Thymus (tissue), 11 donors: ENCODE data around the gene RGS16. TPM values are rescaled to one million over a fixed set of nuclear protein-coding genes. Genes with fewer than 3 reads are reported as not detected.
A peak's percentile ranks its signal among the peaks of the same experiment; 100 is the strongest.

Experiments
- DNase-seq, 9 donors: peaks; one replicate each; pipeline ENCODE4 v3.0.0-alpha.2; 2013; ENCODE audit warnings: low spot score in 9 of 9, low read depth in 6 of 9, missing footprints in 1 of 9
- H3K27ac ChIP-seq, 2 donors: one replicate each; pipeline ENCODE4 v1.5.1; 2013; ENCODE audit warnings: control low read depth in 1 of 2, low read depth in 1 of 2, low read length in 1 of 2, mild to moderate bottlenecking in 1 of 2, moderate library complexity in 1 of 2
- H3K27me3 ChIP-seq, 2 donors: one replicate each; pipeline ENCODE4 v1.5.1; 2013; ENCODE audit warnings: low read length in 1 of 2; ENCODE audit not compliant: control insufficient read depth in 2 of 2, insufficient read depth in 1 of 2
- H3K36me3 ChIP-seq, 2 donors: one replicate each; pipeline ENCODE4 v1.5.1; 2013; ENCODE audit warnings: low read length in 1 of 2, mild to moderate bottlenecking in 1 of 2, moderate library complexity in 1 of 2; ENCODE audit not compliant: control insufficient read depth in 2 of 2, insufficient read depth in 2 of 2
- H3K4me1 ChIP-seq, 2 donors: one replicate each; pipeline ENCODE4 v1.5.1; 2013; ENCODE audit warnings: low read length in 2 of 2; ENCODE audit not compliant: control insufficient read depth in 2 of 2, insufficient read depth in 2 of 2
- H3K4me3 ChIP-seq, 2 donors: one replicate each; pipeline ENCODE4 v1.5.1; 2013; ENCODE audit warnings: low read length in 2 of 2, control low read depth in 1 of 2, mild to moderate bottlenecking in 1 of 2
- H3K9me3 ChIP-seq, 2 donors: one replicate each; pipeline ENCODE4 v1.5.1; 2013; ENCODE audit warnings: low read length in 1 of 2, mild to moderate bottlenecking in 1 of 2; ENCODE audit not compliant: control insufficient read depth in 2 of 2, insufficient read depth in 1 of 2
- WGBS: extraction: QIAGEN DNeasy Blood & Tissue Kit; methylation state at CpG from one replicate; pipeline ENCODE4 v1.1.7; 2013; 5-methylcytosine and 5-hydroxymethylcytosine counted together
- polyA plus RNA-seq: library from polyadenylated mRNA; stranded (reverse); fragments of 200-250 nt; gene quantifications from one replicate; pipeline ENCODE4 v1.2.3, GENCODE V29; 2013
- total RNA-seq: library from RNA; stranded (reverse); fragments of 120-200 nt; gene quantifications from one replicate; pipeline ENCODE4 v1.2.4, GENCODE V29; 2013
- donor health status: healthy.

RGS16 gene
- total and polyA plus RNA-seq, 2 donors = 5.0 to 8.3 TPM

- WGBS = 5% methylated on average over 17 of the region's 17 CpGs
- peaks cover 18 to 36% of the 10 kb centered on the region in 2 donors for H3K4me1 ChIP-seq
- H3K4me3 ChIP-seq = no peak overlapping the region
- peaks cover 0 to 1% of the 10 kb centered on the region in 2 donors for H3K9me3 ChIP-seq
- peak in 6 of 9 donors; percentile 44 to 87 (median 64) for DNase-seq
- peaks cover 52 to 77% of the 10 kb centered on the region in 2 donors for H3K27me3 ChIP-seq
- H3K36me3 ChIP-seq = no peaks in the 10 kb centered on the region
- no peak overlapping the region for H3K27ac ChIP-seq
Observed at GRCh38 chr1:182616130-182617013, 12.2 kb upstream of the RGS16 start.

GRCh38 chr1:182615468-182616129 lies 11.4 kb upstream of the RGS16 start:
- DNase-seq = peak in 1 of 9 donors; percentile 19

GRCh38 chr1:182614796-182615454 lies 10.7 kb upstream of the RGS16 start:
- Histone ChIP-seq H3K9me3 (peaks cover 0 to 1% of the 10 kb centered on the region in 2 donors), H3K4me1 (peaks cover 18 to 36% of the 10 kb centered on the region in 2 donors), H3K27ac (peak overlapping the region; percentile 10 to 82), H3K36me3 (no peaks in the 10 kb centered on the region), H3K4me3 (peak overlapping the region; percentile 28 to 42), H3K27me3 (peaks cover 53 to 90% of the 10 kb centered on the region in 2 donors)
- WGBS = under 1% methylated on average over 56 of the region's 56 CpGs
- DNase-seq = peak in 2 of 9 donors; percentile 35 to 50

More at GRCh38 chr1:182615468-182616129, 11.4 kb upstream of the RGS16 start:
- Histone ChIP-seq H3K27me3 (peaks cover 52 to 85% of the 10 kb centered on the region in 2 donors), H3K9me3 (peaks cover 0 to 1% of the 10 kb centered on the region in 2 donors), H3K4me1 (peaks cover 18 to 36% of the 10 kb centered on the region in 2 donors), H3K27ac (peak overlapping the region in 1 of 2 donors; percentile 82), H3K36me3 (no peaks in the 10 kb centered on the region), H3K4me3 (peak overlapping the region; percentile 28 to 42)
- WGBS = 4% methylated on average over 11 of the region's 11 CpGs

- Histone ChIP-seq H3K27me3 (peaks cover 48 to 84% of the 10 kb centered on the region in 2 donors), H3K36me3 (no peaks in the 10 kb centered on the region), H3K4me3 (no peak overlapping the region), H3K27ac (no peak overlapping the region), H3K4me1 (peaks cover 18 to 29% of the 10 kb centered on the region in 2 donors), H3K9me3 (peaks cover 0 to 1% of the 10 kb centered on the region in 2 donors)
- no peak for DNase-seq
- WGBS = 94% methylated on average over 8 of the region's 8 CpGs
Observed at GRCh38 chr1:182611787-182612186, 7.6 kb upstream of the RGS16 start.

- Histone ChIP-seq H3K27ac (no peak overlapping the region), H3K4me1 (peaks cover 16 to 25% of the 10 kb centered on the region in 2 donors), H3K4me3 (no peak overlapping the region), H3K36me3 (no peaks in the 10 kb centered on the region), H3K9me3 (peaks cover 0 to 1% of the 10 kb centered on the region in 2 donors), H3K27me3 (peaks cover 45 to 84% of the 10 kb centered on the region in 2 donors)
- 88% methylated on average over 1 of the region's 1 CpG for WGBS
- DNase-seq = no peak
Observed at GRCh38 chr1:182611326-182611725, 7.1 kb upstream of the RGS16 start.

GRCh38 chr1:182610606-182611194 lies 6.5 kb upstream of the RGS16 start:
- 94% methylated on average over 6 of the region's 6 CpGs for whole genome bisulfite sequencing
- H3K4me1 ChIP-seq = peaks cover 10 to 19% of the 10 kb centered on the region in 2 donors
- H3K9me3 ChIP-seq = peaks cover 0 to 1% of the 10 kb centered on the region in 2 donors
- H3K36me3 ChIP-seq = no peaks in the 10 kb centered on the region
- H3K4me3 ChIP-seq = no peak overlapping the region
- no peak overlapping the region for H3K27ac ChIP-seq
- no peak for DNase-seq
- peaks cover 40 to 83% of the 10 kb centered on the region in 2 donors for H3K27me3 ChIP-seq

- no peak overlapping the region for H3K27ac ChIP-seq
- H3K27me3 ChIP-seq = peaks cover 24 to 76% of the 10 kb centered on the region in 2 donors
- H3K4me1 ChIP-seq = peaks cover 0 to 8% of the 10 kb centered on the region in 2 donors
- DNase-seq = no peak
- H3K9me3 ChIP-seq = no peaks in the 10 kb centered on the region
- H3K4me3 ChIP-seq = no peak overlapping the region
- 93% methylated on average over 9 of the region's 9 CpGs for WGBS
- no peaks in the 10 kb centered on the region for H3K36me3 ChIP-seq
Observed at GRCh38 chr1:182608845-182609610, 4.8 kb upstream of the RGS16 start.

GRCh38 chr1:182608236-182608635 lies 4.0 kb upstream of the RGS16 start:
- Histone ChIP-seq H3K4me1 (peaks cover 4 to 13% of the 10 kb centered on the region in 2 donors), H3K36me3 (no peaks in the 10 kb centered on the region), H3K27ac (no peak overlapping the region), H3K4me3 (no peak overlapping the region), H3K27me3 (peaks cover 16 to 71% of the 10 kb centered on the region in 2 donors), H3K9me3 (no peaks in the 10 kb centered on the region)
- WGBS = 84% methylated on average over 2 of the region's 2 CpGs
- no peak for DNase-seq
